DOHH2 (cell line): Measurements from ENCODE around the gene BAG5.

Source experiments
- EZH2phosphoT487 ChIP-seq: fragments of 200-600 bp; sonication (generic); IDR thresholded peaks from 2 replicates; pipeline ENCODE4 v1.6.1; 2017; ENCODE audit warnings: borderline replicate concordance, mild to moderate bottlenecking, antibody characterized with exemption, low read length, moderate library complexity, mixed read lengths
- TF ChIP-seq, protein P1 (sequence below): fragments of 200-600 bp; sonication (generic); IDR thresholded peaks from one replicate; pipeline ENCODE4 v1.5.1; 2014; ENCODE audit warnings: antibody characterized with exemption, mild to moderate bottlenecking, low read depth, low read length; ENCODE audit not compliant: poor library complexity, severe bottlenecking

DNA sequence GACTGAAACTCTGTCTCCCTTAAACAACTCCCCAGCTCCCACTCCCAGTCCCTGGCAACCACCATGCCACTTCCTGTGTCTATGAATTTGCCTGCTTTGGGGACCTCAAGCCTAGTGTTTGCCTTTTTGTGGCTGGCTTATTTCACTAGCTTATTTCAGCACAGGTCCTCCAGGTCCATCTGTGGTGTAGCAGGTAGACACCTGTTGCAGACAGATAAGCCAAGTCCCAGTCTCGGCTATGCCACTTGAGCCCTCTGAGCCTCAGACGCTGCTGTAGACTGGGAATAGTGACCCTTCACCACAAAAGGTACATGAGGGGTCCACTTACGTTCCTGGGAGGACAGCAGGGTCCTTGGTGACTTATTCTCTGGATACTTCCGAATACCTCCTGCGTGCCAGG lies 42.2 kb upstream of the BAG5 start:
- TF ChIP-seq, protein P1, sequence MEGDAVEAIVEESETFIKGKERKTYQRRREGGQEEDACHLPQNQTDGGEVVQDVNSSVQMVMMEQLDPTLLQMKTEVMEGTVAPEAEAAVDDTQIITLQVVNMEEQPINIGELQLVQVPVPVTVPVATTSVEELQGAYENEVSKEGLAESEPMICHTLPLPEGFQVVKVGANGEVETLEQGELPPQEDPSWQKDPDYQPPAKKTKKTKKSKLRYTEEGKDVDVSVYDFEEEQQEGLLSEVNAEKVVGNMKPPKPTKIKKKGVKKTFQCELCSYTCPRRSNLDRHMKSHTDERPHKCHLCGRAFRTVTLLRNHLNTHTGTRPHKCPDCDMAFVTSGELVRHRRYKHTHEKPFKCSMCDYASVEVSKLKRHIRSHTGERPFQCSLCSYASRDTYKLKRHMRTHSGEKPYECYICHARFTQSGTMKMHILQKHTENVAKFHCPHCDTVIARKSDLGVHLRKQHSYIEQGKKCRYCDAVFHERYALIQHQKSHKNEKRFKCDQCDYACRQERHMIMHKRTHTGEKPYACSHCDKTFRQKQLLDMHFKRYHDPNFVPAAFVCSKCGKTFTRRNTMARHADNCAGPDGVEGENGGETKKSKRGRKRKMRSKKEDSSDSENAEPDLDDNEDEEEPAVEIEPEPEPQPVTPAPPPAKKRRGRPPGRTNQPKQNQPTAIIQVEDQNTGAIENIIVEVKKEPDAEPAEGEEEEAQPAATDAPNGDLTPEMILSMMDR, result no peak
- TF ChIP-seq EZH2phosphoT487, result no peak
